GM21423 (cell line): ENCODE results near the gene TMEM50B.
A peak's percentile ranks its signal among the peaks of the same experiment; 100 is the strongest.
"Not testable (repeated sequence)": the region's sequence is repeated elsewhere in the genome, so short reads cannot be mapped to it uniquely, and the experiment has no call there.

Experiments used
- ATAC-seq: cut with Tn5 transposase; IDR thresholded peaks from one replicate; pipeline ENCODE4 v1.9.1; 2021; ENCODE audit warnings: mild to moderate bottlenecking, moderate library complexity; ENCODE audit not compliant: unreplicated experiment

The TMEM50B gene

GRCh38 chr21:33479679-33480480 lies at the start of gene TMEM50B:
Gene TMEM50B (minus strand): TSS chr21:33479974. CDS start chr21:33468885, 11,089 bp downstream.
- peak; percentile 83 for ATAC-seq

DNA sequence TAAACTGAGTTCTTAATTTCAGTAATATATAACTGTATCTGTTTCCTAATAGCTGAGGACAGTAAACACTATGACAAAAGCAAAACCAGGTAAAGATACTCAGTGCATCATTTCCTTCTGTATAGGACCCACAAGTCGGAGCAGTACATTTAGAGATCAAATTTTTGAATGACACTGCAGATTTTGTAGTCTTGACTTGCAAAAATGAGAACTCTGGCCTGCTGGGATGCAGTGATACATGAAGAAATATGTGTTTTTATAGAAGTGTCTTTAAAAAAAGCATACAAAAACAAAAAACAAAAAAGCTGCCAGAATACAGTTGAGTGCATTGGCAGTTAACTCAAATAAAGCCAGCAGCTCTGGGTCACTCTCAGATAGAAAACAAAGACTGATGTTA lies 43.2 kb upstream of the TMEM50B start:
- ATAC-seq, result no peak

GRCh38 chr21:33522297-33522952 lies 42.7 kb upstream of the TMEM50B start:
- ATAC-seq, result no peak

DNA sequence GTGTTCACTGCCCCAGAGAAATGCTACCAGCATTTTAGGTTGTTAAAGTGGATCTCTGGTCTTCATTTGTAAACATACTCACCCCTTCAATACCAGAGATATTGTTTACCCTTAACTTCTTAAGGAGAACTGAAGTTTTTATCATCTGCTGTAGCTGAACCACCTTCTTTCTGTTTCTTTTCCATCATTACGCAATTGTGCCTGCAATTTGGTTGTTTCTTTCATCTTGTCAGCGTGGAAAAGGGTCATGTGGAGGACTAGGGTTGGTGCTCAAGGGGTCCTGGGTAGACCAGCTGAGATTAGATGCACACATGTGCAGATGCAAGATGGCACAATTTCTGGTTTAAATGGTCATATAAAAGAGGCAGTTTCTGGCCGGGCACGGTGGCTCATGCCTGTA lies 39.1 kb upstream of the TMEM50B start:
- ATAC-seq, result no peak

GRCh38 chr21:33514229-33514628 lies 34.5 kb upstream of the TMEM50B start:
- ATAC-seq, result no peak

GRCh38 chr21:33512481-33512880 lies 32.7 kb upstream of the TMEM50B start:
- no peak for ATAC-seq

GRCh38 chr21:33511639-33512038 lies 31.9 kb upstream of the TMEM50B start:
- ATAC-seq, result no peak

DNA sequence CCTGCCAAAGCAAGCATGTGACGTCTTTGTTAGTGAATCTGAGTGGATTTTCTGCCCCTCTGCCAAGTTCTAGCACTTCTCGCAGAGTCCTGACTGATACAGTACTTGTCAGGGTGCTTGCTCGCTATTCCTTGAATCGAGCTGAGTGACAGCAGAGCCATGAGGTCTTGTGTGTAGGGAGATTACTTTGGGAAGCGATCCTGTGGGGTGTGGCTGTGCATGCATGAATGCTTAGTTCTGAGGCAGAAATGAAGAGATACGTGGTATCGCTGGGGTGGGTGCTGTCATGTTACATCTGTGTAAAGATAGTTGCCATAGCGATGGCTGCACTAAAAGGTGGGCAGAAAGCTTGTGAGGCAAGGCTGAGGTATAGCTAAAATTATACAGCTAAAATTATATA lies 31.1 kb upstream of the TMEM50B start:
- ATAC-seq, result no peak

GRCh38 chr21:33507003-33507402 lies 27.2 kb upstream of the TMEM50B start:
- ATAC-seq, result not testable (repeated sequence)

DNA sequence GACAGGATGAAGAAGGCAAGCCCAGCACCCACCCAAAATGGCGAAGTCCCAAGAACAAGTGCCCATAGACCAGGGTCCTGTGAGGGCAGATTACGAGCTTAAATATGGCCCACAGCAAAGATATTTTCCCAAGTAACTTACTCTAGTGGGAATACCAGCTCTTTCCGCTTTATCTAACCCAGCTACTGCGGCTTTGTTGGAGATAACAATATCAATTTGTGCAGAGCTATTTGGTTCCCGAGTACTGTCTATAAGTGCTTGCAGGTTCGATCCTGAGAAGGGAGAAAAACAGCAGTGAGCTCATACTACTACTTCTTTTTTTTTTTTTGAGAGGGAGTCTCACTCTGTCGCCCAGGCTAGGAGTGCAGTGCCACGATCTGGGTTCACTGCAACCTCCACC lies 26.1 kb upstream of the TMEM50B start:
- ATAC-seq, result no peak

GRCh38 chr21:33496345-33496744 lies 16.6 kb upstream of the TMEM50B start:
- no peak for ATAC-seq

DNA sequence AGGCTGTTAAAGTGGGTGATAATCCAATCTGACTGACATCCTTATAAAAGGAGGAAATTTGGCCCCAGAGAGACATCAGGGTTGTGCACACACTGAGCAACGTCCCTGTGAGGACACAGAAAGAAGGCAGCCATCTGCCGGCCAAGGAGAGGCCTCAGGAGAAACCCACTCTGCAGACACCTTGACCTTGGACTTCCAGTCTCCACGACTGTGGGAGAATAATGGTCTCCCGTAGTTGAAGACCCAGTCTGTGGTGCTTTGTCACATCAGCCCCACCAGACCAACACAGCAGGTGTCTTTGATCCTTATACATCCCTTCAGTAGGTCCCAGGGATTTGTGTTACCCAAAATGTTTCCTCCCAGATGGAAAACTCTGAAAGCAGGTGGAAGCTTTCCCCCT lies 16.0 kb upstream of the TMEM50B start:
- ATAC-seq, result no peak

DNA sequence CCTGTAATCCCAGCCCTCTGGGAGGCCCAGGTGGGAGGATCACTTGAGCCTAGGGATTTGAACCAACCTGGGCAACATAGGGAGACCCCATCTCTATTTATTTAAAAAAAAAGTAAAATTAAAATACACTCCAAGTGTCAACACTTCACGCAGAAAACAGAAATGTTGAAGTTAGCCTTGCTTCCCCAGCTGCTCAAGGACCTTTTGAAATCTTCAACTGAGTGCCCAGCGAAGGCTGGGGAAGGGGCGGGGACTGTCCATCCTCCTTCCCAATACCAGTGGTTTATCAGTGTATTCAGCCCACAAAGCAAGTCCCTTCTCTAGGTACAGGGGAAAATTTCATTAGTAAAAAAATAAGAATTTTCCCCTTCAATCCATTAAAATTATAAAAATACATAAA lies 14.0 kb upstream of the TMEM50B start:
- ATAC-seq, result no peak

DNA sequence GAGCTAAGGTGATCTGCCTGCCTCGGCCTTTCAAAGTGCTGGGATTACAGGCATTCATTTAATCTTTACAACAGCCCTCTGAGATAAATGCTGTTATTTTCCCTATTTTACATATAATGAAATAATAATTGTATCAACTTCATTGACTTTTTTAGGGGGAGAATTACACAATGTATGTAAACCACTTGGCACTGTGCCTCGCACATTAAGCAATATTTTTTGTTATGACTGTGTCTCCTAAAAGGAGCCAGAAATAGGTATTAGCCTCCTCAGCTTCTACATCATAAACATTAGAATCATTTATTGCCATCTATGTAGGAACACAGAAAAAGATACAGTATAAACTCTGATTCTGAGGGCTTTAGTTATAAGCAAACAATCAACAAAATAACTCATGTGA lies 12.8 kb upstream of the TMEM50B start:
- no peak for ATAC-seq

- peak; percentile 97 for ATAC-seq
These were observed 11.8 kb upstream of the TMEM50B start, which contains the start of gene DNAJC28 for GRCh38 chr21:33491373-33492102. Gene DNAJC28 (minus strand): TSS chr21:33491716. CDS start chr21:33489393, 2,323 bp downstream.

DNA sequence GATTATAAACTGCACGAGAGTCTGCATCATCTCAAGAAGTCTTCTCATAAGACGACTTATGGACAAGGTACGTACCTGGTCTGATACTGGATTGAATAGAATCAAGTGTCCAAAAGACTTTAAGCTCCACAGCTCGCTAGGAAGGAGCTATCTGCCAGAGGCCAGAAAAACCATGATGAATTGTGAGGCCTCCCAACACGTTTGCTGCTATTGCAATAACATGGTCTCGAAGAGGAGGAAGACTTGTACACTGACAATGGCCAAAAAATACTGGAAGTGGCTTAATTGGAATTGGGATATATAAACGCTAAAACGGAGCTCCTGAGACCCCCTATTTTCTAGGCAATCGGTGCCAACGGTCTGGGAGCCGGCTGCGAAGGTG lies 11.2 kb upstream of the TMEM50B start:
- ATAC-seq, result no peak

- no peak for ATAC-seq
These were observed 9.2 kb upstream of the TMEM50B start for GRCh38 chr21:33488936-33489335.

- no peak for ATAC-seq
These were observed 8.2 kb upstream of the TMEM50B start for GRCh38 chr21:33487996-33488395.

DNA sequence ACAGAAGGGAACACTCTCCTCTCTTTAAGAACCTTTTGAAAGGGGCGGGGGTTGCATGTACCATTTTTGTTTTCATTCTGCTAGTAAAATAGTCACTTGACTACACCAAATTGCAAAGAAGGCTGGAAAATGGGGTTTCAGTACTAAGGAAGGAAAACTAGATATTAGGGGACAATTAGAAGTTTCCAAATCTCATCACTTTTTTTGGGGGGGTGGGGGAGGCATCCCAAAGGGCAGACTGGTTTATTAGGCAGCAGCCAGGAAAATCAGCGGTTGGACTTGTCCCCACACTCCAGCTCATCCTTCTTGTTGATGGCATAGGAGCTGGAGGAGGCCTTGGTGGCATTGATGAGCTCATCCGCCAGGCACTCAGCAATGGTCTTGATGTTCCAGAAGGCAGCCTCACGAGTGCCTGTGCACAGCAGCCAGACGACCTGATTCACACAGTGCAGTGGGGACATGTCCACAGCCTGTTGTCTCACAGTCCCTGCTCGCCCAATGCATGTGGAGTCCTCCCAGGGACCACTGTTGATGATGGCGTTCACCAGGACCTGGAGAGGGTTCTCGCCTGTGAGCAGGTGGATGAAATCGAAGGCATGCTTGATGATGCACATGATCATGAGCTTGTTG lies 1.7 kb upstream of the TMEM50B start:
- ATAC-seq, result no peak

- no peak for ATAC-seq
These were observed 818 bp upstream of the TMEM50B start for GRCh38 chr21:33480481-33481103.
